Measurements from ENCODE around the gene CSNK2A2. TPM values are rescaled to one million over a fixed set of nuclear protein-coding genes. Genes with fewer than 3 reads are reported as not detected.

Gene CSNK2A2
- total and polyA plus RNA-seq, 9 of the 15 experiments (the other 6 are each of a cell fraction or from before 2014, with no cell fraction given): 20.8 to 109 (median 44.7) TPM

GRCh38 chr16:58123896-58124600 is 73.9 kb downstream of the CSNK2A2 start:
- no TSS peak for BruUV-seq (replicated peaks)
- Histone ChIP-seq H3K27ac (ENCODE audit: extremely low read depth, low read depth, low read length) (0 out of 3 replicates have a peak overlapping the region, but pooled peaks have one; percentile 18), H3K27me3 (ENCODE audit: control insufficient read depth in 2 of 2, insufficient read depth in 2 of 2, low read length in 2 of 2) (no peaks in the 10 kb centered on the region), H3K79me2 (ENCODE audit: control insufficient read depth, insufficient read depth, low read length) (peaks cover 93% of the 10 kb centered on the region), H3K9me1 (ENCODE audit: control insufficient read depth, insufficient read depth, low read length) (no peaks in the 10 kb centered on the region), H3K4me2 (ENCODE audit: insufficient read depth, low read length) (peak overlapping the region; percentile 27; the same call in 1 of the 2 replicates), H3K4me1 (replicated peaks in 1 of 2; ENCODE audit: control insufficient read depth in 2 of 2, insufficient read depth in 2 of 2, low read length in 2 of 2) (peaks cover 16 to 52% of the 10 kb centered on the region in 2 experiments), H3K36me3 (ENCODE audit: control insufficient read depth, insufficient read depth, low read length) (peaks cover 3% of the 10 kb centered on the region; the same call in 1 of the 3 replicates), H4K20me1 (replicated peaks; ENCODE audit: control insufficient read depth, insufficient read depth, low read length) (peaks cover 38% of the 10 kb centered on the region), H3K9me3 (replicated peaks; ENCODE audit: control insufficient read depth, insufficient read depth, low read depth, low read length) (no peaks in the 10 kb centered on the region), H2AFZ (ENCODE audit: low read depth, low read length) (no peak overlapping the region), H3K9ac (ENCODE audit: insufficient read depth in 1 of 2, low read depth in 2 of 2, low read length in 2 of 2) (peak overlapping the region; percentile 3 to 45; a peak in 1 of 4 replicates), H3K4me3 (no peak overlapping the region)
- CTCF ChIA-PET (ENCODE audit: low intra/inter-chr PET ratio): no interaction called here
- 45% methylated on average over 8 of the region's 8 CpGs for WGBS (ENCODE audit: insufficient coverage, low coverage, missing lambda C conversion rate)
- DNase-seq (ENCODE audit: extremely low read depth in 1 of 4, low spot score in 3 of 4): no peak
- POLR2A ChIA-PET: no interaction called here
- intact Hi-C loops (cut with micrococcal nuclease): loop anchor here (2.0 to 10.0 kb wide), 3 partner anchors 141 to 361 kb away; no protein-coding TSS in a partner anchor
- no peak for FAIRE-seq
- in situ Hi-C loops (cut with MboI): loop anchor here (10.0 kb wide), 1 partner anchor 109 kb away; no protein-coding TSS in a partner anchor
- ATAC-seq: no peak
- TF ChIP-seq, protein P1, sequence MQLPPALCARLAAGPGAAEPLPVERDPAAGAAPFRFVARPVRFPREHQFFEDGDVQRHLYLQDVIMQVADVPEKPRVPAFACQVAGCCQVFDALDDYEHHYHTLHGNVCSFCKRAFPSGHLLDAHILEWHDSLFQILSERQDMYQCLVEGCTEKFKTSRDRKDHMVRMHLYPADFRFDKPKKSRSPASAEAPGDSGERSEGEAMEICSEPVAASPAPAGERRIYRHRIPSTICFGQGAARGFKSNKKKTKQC (CRISPR knock-in tag; IDR thresholded peaks at IDR 0.05): no peak
- no peak for TF ChIP-seq ZNF561 (CRISPR knock-in tag; conservative IDR thresholded peaks at IDR 0.05)
- TF ChIP-seq ZNF778 (CRISPR knock-in tag; IDR thresholded peaks at IDR 0.05): no peak
- TF ChIP-seq POLR2H (tag; IDR thresholded peaks at IDR 0.05; ENCODE audit: low read depth): no peak
- no peak for TF ChIP-seq RCOR1 (IDR thresholded peaks at IDR 0.05; ENCODE audit: borderline replicate concordance in 1 of 2, low read depth in 2 of 2, low read length in 2 of 2)
- TF ChIP-seq EP300 (IDR thresholded peaks at IDR 0.05; ENCODE audit: low read length): no peak
- TF ChIP-seq CAMTA2 (CRISPR knock-in tag; conservative IDR thresholded peaks at IDR 0.05): no peak
- TF ChIP-seq HBP1 (CRISPR knock-in tag; IDR thresholded peaks at IDR 0.05): no peak
- no peak for TF ChIP-seq ZNF232 (CRISPR knock-in tag; IDR thresholded peaks at IDR 0.05)
- TF ChIP-seq HEY1 (CRISPR knock-in tag; IDR thresholded peaks at IDR 0.05; ENCODE audit: borderline replicate concordance): no peak
- TF ChIP-seq TAF1 (IDR thresholded peaks at IDR 0.05; ENCODE audit: control insufficient read depth, extremely low read depth, insufficient read depth, low read length, severe bottlenecking): no peak
- TF ChIP-seq CBX3 (IDR thresholded peaks at IDR 0.05; ENCODE audit: borderline replicate concordance in 1 of 2, low read length in 2 of 2): no peak
- TF ChIP-seq THRA (IDR thresholded peaks at IDR 0.05): no peak
- TF ChIP-seq CEBPZ (IDR thresholded peaks at IDR 0.05; ENCODE audit: borderline replicate concordance, low read depth, low read length): no peak

Data from K562 (cell line).